SK-N-MC (cell line): ENCODE results near the gene HELZ.

Experiments
- EZH2 ChIP-seq: fragments of 200-600 bp; sonication (generic); IDR thresholded peaks from one replicate; pipeline ENCODE4 v1.6.1; 2017; ENCODE audit warnings: antibody characterized with exemption
- FOXP2 ChIP-seq: optimal IDR thresholded peaks from 2 replicates; pipeline ENCODE3; 2011; ENCODE audit warnings: mild to moderate bottlenecking, moderate library complexity; ENCODE audit not compliant: insufficient read depth; ENCODE audit errors: extremely low read length, control extremely low read depth
- POLR2AphosphoS5 ChIP-seq: IDR thresholded peaks from 2 replicates; pipeline ENCODE4 v1.6.1; 2012; ENCODE audit warnings: mild to moderate bottlenecking, low read depth, low read length, borderline replicate concordance

GRCh38 chr17:67241719-67242341, 3.2 kb downstream of the HELZ start:
- TF ChIP-seq POLR2AphosphoS5 (no peak), EZH2 (no peak), FOXP2 (no peak)
